HEK293 (cell line): ENCODE measurements around the gene MLX.

Source experiments
- YY1 ChIP-seq: fragments of 450-650 bp; formaldehyde crosslinking; IDR thresholded peaks from 2 replicates; pipeline ENCODE4 v1.5.1; 2018; ENCODE audit warnings: missing biosample characterization, missing genetic modification characterization
- ZNF121 ChIP-seq: fragments of 450-650 bp; formaldehyde crosslinking; IDR thresholded peaks from 2 replicates; pipeline ENCODE4 v1.5.1; 2016; ENCODE audit warnings: missing biosample characterization, missing genetic modification characterization
- ZNF514 ChIP-seq: fragments of 450-650 bp; formaldehyde crosslinking; IDR thresholded peaks from 2 replicates; pipeline ENCODE4 v1.5.1; 2016; ENCODE audit warnings: missing biosample characterization, missing genetic modification characterization

DNA sequence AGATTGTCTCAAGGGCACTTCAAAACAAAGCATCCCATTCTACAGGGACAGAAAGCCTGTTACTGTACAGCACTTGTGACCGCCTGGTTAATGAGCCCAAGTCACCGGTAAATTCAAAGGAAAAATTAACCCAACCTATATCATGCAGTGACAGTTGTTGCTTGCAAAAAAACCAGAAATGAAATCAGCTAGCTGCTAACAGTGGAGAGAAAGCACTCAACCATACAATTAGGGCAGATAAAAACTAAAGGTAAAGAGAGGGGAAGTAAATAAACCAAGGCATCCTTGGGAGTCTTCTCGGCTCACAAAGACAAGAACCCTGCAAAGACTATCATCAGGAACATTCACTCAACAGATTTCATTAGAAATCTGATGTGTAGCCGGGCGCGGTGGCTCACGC lies 36.4 kb downstream of the MLX start:
- TF ChIP-seq ZNF514 (tag by site-specific recombination) (no peak), ZNF121 (tag by site-specific recombination) (no peak), YY1 (tag by site-specific recombination) (no peak)
